ENCODE data around the gene INCENP.
"Not testable (repeated sequence)": the region's sequence is repeated elsewhere in the genome, so short reads cannot be mapped to it uniquely, and the experiment has no call there.

INCENP gene

DNA sequence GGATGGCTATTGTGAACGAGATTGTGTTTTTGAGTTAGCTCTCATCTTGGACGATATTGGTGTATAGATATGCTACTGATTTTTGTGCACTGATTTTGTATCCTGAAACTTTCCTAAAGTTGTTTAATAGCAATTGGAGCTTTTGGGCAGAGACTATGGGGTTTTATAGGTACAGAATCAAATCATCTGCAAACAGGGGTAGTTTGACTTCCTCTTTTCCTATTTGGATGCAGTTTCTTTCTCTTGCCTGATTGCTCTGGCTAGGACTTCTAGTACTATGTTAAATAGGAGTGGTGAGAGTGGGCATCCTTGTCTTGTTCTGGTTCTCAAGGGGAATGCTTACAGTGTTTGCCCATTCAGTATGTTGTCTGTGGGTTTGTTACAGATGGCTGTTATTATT lies 57.3 kb downstream of the INCENP start:
- DNase-seq: no peak

DNA sequence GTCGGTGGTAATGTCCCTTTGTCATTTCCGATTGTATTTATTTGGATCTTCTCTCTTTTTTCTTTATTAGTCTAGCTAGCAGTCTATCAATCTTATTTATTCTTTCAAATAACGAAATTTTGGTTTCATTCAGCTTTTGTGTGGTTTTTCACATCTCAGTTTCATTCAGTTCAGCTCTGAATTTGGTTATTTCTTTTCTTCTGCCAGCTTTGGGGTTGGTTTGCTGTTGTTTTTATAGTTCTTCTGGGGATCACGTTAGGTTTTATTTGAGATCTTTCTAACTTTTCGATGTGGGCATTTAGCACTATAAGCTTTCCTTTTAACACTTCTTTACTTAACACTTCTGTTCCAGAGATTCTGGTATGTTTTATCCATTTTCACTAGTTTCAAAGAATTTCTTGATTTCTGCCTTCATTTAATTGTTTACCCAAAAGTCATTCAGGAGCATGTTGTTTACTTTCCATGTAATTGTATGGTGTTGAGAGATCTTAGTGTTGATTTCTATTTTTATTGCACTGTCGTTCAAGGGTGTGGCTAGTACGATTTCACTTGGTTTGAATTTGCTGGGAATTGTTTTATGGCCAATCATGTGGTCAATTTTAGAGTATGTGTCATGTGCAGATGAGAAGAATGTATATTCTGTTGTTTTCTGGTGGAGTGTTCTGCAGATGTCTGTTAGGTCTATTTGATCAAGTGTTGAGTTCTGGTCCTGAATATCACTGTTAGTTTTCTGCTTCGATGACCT lies 58.5 kb downstream of the INCENP start:
- DNase-seq: no peak

DNA sequence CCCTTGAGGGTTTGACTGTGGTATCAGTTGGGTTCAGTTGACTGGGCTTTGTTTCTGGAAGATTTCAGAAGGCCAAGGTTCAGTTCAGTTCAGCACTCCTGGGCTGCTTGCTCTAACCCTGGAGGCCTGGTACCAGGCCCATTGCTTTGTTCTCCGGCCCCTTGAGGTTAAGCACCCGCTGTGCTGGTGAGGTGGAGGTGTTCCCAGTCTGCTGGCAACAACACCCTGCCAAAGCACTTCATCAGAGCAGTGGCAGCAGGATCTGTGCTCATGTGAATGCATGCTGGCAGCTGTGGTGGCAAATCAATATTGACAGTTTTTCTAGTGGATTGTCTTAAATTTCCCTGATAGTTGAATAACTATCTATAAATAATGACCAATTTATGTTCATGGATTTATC lies 62.4 kb downstream of the INCENP start:
- DNase-seq: no peak

DNA sequence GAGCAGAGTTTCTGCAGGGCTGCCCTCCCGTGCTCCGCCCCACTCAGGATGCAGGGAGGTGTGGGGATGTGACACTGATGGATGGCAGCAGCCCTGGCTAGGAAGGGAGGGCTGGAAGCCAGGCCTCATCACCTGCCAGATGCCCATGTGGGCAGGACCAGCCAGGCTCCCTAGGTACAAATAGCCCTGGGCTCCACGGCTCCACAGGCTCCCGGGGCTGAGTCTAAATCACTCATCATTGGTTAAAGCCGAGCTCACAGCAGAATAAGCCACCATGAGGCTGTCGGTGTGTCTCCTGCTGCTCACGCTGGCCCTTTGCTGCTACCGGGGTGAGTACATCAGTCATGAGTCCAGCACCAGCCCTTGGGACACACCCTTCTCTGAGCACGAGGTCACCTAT lies 66.2 kb downstream of the INCENP start, which contains the start of gene SCGB1D1:
Gene SCGB1D1, plus strand, starts transcription at position 206 of the 400 bp plus-strand sequence. Its CDS starts 69 bp downstream, at position 275.
- DNase-seq: no peak

DNA sequence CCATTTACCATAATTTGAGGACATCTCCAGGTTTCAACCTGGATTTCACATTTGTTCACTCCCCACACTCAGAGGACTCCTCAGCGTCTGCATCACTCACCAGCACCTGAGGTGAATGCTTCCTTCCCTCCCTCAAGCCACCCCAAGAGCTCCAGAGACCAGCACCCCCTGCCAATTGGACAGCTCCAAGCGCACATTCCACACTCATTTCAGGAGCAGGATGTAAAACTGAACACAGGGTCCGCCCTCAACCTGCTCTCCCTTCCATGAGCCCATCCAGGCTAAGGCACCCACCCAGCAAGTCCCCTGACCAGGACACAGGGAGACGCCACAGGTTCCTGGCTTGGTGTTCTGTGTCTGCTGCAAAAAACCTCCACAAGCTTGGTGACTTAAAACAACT lies 70.1 kb downstream of the INCENP start:
- no peak for DNase-seq

DNA sequence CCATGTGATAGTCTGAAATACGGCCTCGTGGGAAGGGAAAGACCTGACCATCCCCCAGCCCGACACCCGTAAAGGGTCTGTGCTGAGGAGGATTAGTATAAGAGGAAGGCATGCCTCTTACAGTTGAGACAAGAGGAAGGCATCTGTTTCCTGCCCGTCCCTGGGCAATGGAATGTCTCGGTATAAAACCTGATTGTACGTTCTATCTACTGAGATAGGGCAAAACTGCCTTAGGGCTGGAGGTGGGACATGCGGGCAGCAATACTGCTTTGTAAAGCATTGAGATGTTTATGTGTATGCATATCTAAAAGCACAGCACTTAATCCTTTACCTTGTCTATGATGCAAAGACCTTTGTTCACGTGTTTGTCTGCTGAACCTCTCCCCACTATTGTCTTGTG lies 71.2 kb downstream of the INCENP start:
- not testable (repeated sequence) for DNase-seq

DNA sequence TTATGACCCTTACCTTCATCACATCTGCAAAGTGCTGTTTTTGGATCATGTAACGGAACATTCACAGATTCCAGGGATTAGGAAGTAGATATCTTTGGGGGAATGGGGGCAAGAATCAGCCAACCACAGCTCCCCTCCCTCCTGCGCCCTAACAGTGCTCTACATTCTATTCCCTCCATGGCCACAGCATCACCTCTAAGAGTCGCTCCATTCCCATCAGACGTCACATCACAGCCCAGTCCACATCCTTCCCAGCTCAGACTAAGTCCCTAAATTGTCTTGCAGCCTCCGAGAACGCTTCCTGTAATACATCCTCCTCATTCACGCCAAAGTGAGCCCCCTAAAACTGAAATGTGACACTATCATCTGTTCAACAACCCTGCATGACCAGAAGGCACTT lies 72.1 kb downstream of the INCENP start:
- no peak for DNase-seq

DNA sequence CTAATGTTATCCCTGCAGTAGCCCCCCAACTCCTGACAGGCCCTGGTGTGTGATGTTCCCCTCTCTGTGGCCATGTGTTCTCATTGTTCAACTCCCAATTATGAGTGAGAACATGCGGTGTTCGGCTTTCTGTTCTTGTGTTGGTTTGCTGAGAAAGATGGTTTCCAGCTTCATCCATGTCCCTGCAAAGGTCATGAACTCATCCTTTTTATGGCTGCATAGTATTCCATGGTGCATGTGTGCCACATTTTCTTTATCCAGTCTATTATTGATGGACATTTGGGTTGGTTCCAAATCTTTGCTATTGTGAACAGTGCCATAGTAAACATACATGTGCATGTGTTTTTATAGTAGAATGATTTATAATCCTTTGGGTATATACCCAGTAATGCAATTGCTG lies 73.6 kb downstream of the INCENP start:
- DNase-seq: not testable (repeated sequence)

DNA sequence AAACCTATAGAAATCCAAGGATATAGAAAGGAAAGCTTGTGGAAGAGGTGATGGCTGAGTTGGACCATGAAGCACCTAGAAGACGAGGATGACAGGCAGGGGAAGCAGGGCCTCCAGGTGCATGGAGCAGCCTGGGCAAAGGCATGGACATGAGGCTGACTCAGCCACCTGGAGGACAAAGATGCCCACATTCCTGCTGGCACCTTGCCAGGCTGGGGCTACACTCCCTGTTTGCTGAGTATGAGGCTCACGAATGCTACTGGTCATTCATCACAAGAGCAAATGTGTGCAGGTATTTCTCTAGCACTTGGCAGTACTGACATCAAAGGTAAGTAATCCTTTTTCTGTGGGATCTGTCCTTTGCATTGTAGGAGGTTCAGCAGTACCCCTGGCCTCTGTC lies 77.6 kb downstream of the INCENP start:
- no peak for DNase-seq

Data from activated naive CD4-positive, alpha-beta T cell (primary cell).